IPS-11a (cell line): ENCODE data around the gene USP10.

Experiments
- H3K4me3 ChIP-seq: one replicate; pipeline ENCODE4 v1.5.1; 2013; ENCODE audit warnings: low read depth, low read length, control low read depth

USP10 gene

DNA sequence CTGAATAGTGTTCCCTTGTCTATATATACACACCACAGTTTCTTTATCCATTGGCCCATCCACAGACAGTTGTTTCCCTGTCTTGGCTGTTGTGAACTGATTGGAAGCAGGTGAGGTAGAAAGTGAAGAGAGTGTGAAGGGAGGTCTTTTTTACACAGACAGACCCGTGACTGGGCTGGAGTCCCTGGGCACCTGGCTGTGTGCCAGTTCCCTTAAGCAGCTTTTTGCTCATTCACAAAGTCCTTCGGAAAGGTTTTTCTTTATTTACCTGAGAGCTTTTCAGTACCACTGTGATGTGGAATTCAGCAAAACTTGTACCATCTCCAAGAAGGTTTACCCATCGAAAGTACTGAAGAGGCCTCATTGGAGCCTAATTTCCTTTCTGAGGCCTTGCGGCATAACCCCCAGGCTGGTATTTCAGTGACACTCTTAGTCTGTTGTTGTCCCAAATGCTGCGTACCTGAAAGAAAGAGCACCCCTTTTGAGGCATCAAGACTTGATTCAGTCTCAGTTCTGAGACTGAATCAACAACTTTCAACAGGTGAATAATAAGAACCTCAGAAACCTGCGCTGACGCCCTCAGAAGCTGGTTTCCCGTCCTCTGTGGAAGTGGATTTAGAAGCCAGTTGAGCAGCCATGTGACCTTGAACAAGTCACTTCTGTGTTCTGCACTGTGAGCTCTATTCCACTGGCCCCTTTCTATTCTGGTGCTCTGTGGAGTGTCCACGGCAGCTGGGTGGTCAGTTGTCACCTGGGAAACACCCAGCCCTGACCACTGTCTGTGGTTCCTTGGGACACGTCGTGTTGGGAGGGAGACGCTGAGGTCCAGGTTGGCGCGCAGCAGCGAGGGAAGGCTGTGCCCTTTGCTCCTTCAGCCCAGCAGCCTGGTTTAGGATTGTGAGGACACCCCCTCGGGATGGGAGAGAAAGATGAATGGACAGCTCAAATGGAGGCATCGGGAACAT, 66.1 kb downstream of the USP10 start:
- no peak overlapping the region for H3K4me3 ChIP-seq

- no peak overlapping the region for H3K4me3 ChIP-seq
Measured at GRCh38 chr16:84766978-84767773, 67.4 kb downstream of the USP10 start.

- H3K4me3 ChIP-seq: no peak overlapping the region
Measured at GRCh38 chr16:84768061-84768807, 68.4 kb downstream of the USP10 start.

DNA sequence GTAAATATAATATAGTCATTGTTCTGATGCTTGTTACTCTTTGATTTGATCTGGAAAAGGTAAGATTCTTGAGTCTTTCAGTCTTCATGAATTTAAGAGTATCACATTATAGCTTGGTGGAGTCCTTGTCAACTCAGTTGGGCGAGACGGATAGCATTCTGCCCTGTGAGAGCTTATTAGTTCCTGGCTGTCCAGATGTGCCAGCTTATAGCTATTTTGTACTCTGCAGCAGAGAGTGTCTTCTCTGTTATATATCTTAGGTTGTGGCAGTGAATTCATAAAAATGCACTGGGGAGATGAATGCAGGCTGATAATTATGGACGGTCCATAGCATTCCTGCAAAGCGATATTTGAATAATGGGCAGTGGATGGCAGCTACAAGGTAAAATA, 69.0 kb downstream of the USP10 start:
- H3K4me3 ChIP-seq: no peak overlapping the region

DNA sequence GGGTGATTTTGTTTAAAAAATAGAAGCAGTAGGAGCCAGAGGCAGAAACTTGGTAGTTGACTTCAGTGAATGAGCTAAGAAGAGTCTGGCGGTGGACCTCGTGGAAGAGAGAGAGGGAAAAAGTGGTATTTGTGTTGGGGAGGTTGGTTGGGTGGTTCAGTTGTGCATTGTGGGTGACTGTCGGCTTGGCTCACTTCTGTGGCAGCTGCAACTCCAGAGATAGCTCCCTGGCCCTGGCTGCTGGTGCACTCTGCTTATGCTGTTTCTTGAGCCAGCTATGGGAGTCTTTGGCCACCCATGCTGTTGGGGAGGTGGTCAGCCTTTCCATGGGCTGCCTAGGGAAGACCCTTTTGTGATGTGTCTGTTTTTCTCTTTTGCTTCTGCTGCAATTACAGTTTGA, 69.6 kb downstream of the USP10 start:
- no peak overlapping the region for H3K4me3 ChIP-seq

DNA sequence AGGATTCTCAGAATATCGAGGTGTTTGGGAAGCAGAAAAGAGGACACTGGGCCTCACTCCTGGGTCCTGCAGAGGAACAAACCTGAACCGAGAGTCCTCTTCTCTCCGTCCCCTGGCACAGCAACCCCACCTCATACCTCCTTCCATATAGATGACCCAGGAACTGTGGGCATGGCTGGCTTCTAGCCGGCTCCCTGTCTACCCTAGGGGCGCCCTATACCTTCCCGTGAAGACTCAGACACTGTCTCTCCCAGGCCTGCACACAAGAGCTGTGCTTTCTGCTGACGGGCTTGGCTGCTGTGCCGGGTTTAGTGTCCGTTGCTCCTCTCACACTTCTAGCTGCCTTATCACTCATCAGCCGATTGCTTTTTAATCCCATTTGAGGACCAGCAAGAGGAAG, 73.5 kb downstream of the USP10 start:
- no peak overlapping the region for H3K4me3 ChIP-seq

DNA sequence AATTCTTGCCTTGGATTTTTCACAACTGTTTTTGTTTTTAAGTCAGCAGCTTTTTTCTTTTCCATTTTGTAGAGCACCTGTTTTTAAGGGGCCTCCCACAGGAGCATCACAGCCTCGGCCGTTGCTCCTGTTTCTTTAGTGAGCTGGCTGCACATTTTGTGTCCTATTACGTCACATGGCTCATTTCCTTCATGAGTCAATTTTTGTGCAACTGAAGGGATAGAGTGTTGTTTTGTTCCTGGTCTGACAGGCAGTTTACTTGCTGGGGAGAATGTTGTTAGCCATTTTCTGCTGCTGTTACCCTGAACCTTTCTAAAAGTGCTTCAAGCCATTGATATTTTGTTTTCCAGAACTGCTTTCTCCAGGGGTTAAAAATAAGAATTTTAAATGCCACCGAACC, 75.0 kb downstream of the USP10 start:
- H3K4me3 ChIP-seq: no peak overlapping the region

DNA sequence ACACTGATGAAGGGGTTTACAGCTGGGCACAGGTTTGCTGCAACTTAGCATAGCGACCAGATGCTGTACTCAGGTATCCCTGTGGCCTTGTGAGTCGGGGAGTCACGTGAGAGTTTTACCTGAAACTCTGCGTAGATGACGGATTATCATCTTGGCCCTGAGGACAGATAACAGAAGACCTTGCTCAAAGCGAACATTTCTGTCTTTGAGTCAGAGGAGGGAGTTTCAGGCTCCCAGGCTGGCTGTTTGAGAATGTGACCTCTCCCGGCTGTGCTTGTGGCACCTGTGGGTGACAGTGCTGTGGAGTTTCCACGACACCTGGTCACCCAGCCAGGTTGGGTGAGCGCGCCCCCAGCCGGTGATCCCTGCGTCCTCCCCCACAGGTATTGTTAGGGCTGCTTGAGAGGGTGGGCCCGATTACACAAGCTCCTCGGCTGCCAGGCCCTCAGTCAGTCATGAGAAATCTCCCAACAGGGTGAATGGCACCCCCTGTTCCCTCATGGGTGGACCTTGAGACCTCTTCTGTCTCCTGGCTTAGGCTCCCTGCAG, 75.5 kb downstream of the USP10 start:
- H3K4me3 ChIP-seq: no peak overlapping the region

DNA sequence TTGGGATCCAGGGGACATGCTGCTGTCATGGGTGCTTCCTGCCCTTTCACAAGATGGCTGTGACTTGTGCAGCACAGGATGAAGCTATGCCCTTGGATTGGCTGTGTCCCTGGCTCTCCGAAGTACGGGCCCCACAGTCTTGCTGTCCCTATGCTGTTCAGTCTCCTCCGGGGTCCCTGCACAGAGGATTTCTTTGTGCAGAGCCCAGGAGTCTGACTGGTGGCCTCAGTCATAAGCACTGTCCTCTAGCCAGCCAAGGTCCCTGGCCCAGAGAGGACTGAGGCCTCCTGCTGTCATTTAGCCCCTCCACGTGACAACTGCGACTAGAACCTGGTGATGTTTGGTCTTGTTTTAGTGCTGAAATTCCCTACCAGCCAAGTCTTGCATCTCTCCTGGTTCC, 77.6 kb downstream of the USP10 start:
- no peak overlapping the region for H3K4me3 ChIP-seq

DNA sequence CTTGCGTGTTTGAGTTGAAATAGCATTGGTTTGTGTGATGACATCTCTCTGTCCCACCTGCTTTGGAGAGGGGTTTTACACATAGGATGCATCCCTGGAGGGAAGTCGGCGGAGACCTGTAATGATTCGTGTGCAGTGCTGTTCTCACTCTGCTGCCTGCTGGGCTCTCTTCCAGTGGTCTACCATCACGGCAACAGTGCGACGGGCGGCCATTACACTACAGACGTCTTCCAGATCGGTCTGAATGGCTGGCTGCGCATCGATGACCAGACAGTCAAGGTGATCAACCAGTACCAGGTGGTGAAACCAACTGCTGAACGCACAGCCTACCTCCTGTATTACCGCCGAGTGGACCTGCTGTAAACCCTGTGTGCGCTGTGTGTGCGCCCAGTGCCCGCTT, 78.9 kb downstream of the USP10 start:
- H3K4me3 ChIP-seq: no peak overlapping the region

DNA sequence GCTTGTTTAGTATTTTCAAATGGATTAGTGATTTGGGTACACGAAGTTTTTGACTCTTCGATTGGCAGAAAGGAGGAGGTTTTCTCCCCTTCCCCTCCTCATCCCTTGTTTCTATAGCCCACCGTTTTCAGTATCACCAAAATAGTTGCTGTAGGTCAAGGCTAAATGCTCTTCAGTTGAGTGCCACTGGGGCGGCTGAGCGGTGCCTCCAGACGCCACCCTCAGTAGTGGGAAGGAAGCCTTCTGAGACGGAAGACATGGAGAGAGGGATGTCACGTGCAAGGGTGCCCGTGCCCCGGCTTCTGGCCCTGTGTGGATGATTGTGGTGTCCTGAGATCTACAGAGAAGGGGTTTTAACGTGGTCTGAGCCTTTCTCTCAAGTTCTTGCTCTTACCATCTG, 80.3 kb downstream of the USP10 start:
- H3K4me3 ChIP-seq: no peak overlapping the region

DNA sequence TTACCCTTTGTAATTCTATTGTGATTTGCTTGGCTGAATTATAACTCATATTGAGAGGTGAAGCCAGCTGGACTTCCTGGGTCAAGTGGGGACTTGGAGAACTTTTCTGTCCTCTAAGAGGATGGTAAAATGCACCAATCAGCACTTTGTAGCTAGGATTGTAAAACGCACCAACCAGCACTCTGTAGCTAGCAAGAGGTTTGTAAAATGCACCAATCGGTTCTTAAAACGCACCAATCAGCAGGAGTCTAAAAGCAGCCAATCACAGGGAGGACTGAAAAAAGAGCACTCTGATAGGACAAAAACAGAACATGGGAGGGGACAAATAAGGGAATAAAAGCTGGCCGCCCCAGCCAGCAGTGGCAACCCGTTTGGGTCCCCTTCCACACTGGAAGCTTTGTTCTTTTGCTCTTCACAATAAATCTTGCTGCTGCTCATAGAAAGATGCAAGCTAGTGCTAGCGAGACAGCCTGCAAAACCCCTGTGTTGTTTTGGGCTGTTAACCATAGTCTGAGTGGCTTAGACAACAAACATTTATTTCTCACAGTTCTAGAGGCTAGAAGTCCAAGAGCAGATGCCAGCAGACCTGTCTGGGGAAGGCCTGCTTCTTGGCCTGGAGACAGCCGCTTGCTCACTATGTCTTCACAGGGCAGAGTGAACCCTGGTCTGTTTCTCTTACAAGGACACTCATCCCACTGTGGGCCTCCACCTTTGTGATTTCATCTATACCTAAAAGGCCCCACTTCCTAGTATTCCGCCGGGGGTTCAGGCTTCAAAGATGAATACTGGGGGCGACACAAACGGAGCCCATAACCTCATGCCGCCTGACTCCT, 81.0 kb downstream of the USP10 start:
- no peak overlapping the region for H3K4me3 ChIP-seq

GRCh38 chr16:84782846-84783245, 83.0 kb downstream of the USP10 start:
- H3K4me3 ChIP-seq: no peak overlapping the region

- H3K4me3 ChIP-seq: no peak overlapping the region
Measured at GRCh38 chr16:84785843-84786581, 86.2 kb downstream of the USP10 start.

DNA sequence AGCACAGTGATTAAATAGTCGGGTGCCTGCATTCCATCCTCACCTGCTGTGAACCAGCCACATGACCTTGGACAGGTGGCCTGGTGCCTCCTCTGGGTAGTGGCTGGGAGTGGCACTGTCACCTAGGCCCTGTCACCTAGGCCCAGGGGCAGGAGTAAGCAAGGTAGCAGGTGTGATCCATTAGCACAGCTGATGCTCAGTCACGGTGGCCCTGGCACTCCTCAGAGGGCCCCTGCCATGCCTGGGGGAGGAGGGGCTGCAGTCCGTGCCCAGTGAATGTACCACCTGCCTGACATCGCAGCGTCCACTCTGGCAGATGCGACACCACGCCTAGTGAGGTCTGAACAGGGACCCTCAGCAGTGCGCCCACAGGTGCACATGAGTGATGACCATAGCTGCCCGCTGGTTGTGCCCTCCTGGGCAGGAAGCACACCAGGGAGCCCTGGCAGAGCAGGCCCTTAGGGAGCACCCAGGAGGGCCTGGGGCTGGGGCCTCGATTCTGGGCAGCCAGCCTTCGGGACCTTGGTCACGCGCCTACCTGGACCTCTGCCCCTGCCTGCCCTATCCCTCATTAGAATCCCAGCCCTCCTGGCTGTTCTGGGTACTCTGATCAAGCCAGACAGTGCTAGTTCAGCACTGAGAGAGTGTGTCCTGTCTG, 86.9 kb downstream of the USP10 start:
- no peak overlapping the region for H3K4me3 ChIP-seq

DNA sequence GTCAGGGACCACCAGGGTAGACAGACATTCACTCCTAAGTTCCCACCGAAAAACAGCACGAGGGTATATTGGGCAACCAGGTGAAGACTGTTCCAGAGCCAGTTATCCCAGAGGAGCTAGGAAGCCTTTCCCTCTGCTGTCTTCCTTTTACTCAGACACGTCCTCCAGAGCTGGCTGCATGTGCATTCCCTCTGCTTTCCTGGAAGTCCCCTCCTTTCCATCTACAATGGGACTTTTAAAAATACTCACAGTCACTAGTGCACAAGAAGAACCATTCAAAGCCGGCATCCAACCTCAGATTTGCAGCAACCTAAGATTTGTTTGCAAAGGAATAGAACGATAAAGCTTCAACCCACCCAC, 87.4 kb downstream of the USP10 start:
- no peak overlapping the region for H3K4me3 ChIP-seq

GRCh38 chr16:84788920-84789391, 89.2 kb downstream of the USP10 start:
- H3K4me3 ChIP-seq: no peak overlapping the region

DNA sequence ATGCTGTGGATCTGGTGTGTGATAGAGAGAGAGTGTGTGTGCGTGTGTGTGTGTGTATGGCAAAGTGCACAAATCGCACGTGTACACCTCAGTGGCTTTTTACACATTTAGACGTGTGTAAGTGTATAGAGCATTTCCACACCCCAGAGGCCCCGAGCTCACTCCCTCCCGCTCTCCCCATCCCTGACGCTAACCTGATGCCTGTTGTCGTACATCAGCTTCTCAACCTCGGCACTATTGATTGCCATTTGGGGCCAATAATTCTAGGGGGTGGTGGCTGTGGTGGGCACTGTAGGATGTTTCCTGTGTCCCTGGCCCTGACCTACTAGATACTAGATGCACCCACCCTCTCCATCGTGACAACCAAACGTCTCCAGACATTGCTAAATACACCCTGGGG, 89.6 kb downstream of the USP10 start:
- no peak overlapping the region for H3K4me3 ChIP-seq

DNA sequence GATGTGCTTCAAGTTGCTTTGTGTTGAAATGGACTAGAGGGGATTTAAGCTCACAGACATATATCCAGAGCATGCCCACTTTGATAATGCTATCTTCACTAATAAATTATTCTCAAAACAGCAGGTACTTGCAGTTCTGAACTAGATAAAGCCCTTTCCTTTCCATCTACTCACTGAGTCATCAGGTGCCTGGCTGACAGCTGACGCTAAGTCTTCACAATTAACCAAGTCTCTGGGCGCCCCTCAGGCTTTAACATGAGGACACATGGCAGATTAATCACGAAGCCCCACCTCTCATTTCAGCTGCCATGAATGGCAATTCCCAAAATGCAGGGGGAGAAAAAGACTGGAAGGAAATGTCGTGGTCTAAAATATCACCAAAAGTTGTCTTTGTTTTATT, 90.5 kb downstream of the USP10 start:
- no peak overlapping the region for H3K4me3 ChIP-seq
